GM19240 (cell line): ENCODE results near the gene DAZ1.
"Not testable (repeated sequence)": the region's sequence is repeated elsewhere in the genome, so short reads cannot be mapped to it uniquely, and the experiment has no call there.

Experiments
- DNase-seq: peaks from one replicate; pipeline ENCODE4 v3.0.0; 2011; ENCODE audit warnings: low spot score; ENCODE audit not compliant: insufficient read length

The DAZ1 gene

GRCh38 chrY:23198908-23199307 lies at the start of gene DAZ1:
DAZ1 (minus strand) TSS chrY:23199008; CDS start chrY:23198800, 208 bp downstream.
- not testable (repeated sequence) for DNase-seq

GRCh38 chrY:23219233-23219632 lies 20.4 kb upstream of the DAZ1 start, which contains the start of gene DAZ2:
DAZ2 (plus strand) TSS chrY:23219533; CDS start chrY:23219741, 208 bp downstream.
- not testable (repeated sequence) for DNase-seq

GRCh38 chrY:23210681-23211080 lies 11.9 kb upstream of the DAZ1 start:
- DNase-seq: not testable (repeated sequence)

GRCh38 chrY:23209802-23210495 lies 11.1 kb upstream of the DAZ1 start:
- DNase-seq: not testable (repeated sequence)

GRCh38 chrY:23207455-23207854 lies 8.6 kb upstream of the DAZ1 start:
- DNase-seq: not testable (repeated sequence)
